Anterior cingulate cortex (tissue), 58 donors: ENCODE measurements around the gene FAM98C.
"Not testable (repeated sequence)": the region's sequence is repeated elsewhere in the genome, so short reads cannot be mapped to it uniquely, and the experiment has no call there.

ENCODE experiments used
- DNase-seq, 58 donors: peaks; one replicate each; lab custom pipeline; 2025; lab: John Stamatoyannopoulos, UW

Gene FAM98C

GRCh38 chr19:38402967-38403674 is at the start of gene FAM98C:
FAM98C (plus strand) TSS chr19:38403093; CDS start chr19:38403154, 61 bp downstream.
- peak; percentile 57 to 99 (median 96) for DNase-seq

GRCh38 chr19:38355728-38356725 is 46.9 kb upstream of the FAM98C start:
- DNase-seq = no peak

- DNase-seq = no peak
These were observed 44.8 kb upstream of the FAM98C start for GRCh38 chr19:38358071-38358470.

DNA sequence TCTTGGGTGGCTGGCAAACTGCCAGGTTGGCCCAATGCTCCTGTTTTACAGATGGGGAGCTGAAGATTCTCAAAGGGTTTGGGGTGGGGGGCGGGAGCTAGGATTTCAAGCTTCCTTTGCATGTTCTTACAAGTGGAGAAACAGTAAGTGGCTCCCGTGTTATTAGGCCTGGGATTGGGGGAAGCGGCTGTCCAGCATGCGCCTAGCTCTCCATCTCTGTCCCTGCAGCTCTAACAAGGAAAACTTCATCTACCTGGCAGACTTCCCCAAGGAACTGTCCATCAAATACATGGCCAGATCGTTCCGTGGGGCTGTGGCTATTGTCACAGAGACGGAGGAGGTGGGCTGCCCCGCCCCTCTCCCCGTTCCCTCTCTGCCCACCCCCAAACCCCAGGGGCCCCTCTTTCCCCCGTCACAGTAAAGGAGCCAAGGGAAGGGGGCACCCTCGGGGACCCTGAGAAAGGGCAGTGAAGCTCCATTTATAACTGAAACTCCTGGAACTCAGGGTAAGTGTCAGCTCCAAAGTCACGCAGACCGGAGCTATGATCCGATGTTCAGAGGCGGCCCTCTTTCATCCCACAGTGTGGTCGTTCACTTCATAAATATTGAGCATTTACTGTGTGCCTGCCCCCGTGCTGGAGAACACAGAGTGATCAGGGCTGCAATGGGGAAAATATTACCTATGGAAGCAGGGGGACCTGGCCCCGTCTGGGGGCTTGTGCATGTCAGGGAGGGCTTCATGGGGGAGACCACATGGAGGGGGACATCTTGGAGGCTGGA is 43.5 kb upstream of the FAM98C start:
- DNase-seq = no peak

DNA sequence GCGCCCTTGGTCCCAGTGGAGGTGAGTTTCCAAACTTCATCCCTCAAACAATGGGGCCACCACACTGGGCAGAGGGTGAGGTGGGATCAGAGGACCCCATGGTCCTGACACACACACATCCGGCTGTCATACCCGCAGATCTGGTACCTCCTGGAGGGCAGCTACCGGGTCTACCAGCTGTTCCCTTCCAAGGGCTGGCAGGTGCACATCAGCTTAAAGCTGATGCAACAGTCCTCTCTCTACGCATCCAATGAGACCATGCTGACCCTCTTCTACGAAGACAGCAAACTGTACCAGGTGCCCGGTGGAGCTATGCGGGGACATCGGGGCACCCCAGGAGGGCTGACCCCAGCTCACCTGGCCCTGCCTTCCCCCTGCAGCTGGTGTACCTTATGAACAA is 42.5 kb upstream of the FAM98C start:
- no peak for DNase-seq

DNA sequence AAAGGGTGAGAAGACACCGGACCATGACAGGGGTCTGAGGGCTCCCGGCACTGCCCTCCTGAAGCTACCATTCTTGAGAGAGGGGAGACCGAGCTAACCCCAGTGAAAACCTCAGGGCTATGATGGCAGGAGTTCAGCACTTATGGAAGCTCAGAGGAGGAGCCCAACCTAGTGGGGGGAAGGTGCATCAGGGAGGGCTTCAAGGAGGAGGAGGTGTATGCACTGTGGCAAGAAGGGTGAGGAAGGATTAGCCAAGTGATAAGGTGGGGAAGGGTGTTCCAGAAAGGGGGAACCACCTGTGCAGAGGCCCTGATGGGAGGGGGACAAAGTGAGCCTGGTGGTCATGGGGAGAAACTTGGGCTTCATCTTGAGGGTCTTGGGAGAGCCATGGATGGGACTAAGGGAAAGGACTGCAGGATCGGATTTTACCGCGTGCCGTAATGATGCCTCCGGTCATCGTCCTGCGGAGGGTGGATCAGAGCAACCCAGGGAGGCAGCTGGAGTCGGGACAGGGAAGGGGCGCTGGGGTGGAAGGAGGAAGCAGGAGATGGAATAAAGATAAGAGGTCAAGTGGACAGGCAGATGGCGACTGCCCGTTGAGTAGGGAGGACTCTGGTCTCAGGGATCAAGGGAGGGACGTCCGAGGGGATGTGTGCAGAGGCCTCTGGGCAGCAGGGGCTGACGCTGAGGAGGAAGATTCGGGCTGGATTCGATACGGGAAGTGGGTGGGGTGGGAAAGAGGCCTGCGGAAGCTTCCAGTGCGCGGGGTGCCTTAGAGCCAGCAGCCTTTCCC is 41.9 kb upstream of the FAM98C start:
- no peak for DNase-seq

- peak in 53 of 58 donors; percentile 4 to 84 (median 36) for DNase-seq
These were observed 41.2 kb upstream of the FAM98C start for GRCh38 chr19:38361633-38362075.

GRCh38 chr19:38362076-38362945 is 40.6 kb upstream of the FAM98C start:
- peak in 11 of 58 donors; percentile 15 to 84 (median 39) for DNase-seq

DNA sequence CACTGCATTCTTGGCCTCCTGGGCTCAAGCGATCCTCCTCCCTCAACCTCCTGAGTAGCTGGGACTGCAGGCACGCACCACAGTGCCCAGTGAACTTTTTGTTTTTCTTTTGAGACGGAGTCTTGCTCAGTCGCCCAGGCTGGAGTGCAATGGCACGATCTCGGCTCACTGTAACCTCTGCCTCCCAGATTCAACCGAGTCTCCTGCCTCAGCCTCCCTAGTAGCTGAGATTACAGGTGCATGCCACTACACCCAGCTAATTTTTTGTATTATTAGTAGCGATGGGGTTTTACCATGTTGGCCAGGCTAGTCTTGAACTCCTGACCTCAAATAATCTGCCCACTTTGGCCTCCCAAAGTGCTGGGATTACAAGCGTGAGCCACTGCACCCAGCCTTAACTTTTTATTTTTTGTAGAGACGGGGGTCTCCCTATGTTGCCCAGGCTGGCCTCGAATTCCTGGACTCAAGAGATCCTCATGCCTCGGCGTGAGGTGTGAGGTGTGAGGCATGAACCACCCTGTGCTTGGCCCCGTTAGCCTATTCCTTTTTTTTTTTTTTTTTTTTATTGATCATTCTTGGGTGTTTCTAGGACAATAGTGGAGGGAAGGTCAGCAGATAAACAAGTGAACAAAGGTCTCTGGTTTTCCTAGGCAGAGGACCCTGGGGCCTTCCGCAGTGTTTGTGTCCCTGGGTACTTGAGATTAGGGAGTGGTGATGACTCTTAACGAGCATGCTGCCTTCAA is 39.8 kb upstream of the FAM98C start:
- DNase-seq = not testable (repeated sequence)

DNA sequence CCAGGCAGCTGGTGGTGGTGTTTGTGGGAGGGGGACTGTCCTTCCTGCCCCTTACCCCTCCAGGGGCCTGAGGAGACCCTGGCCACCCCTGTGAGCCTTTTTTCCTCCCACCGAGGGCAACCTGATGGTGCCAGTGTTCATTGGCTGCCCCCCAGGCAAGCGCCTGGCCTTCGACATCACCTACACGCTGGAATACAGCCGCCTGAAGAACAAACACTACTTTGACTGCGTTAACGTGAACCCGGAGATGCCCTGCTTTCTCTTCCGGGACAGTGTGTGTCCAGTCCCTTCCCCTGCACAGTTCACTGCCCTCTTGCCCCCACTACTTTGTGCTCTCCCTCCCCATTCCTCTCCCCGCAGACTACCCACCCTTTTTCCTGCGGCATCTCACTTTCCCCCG is 35.9 kb upstream of the FAM98C start:
- DNase-seq = no peak

DNA sequence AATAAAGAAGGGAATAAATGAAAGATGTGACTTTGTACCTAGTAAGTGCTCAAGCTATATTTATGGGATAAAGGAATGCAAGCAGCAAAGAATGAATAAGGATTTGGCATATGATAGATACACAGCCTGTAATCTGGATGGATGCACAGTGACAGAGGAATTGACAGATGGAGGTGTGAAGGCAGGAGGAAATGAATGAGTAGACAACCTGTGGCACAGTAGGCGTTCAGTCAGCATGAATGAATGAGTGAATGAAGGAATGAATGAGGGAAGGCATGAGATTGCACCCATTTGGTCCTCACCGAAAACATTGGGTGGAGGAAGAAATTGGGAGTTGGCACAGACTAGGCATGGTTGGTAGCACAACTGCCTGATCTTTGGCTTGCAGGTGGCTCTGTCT is 33.3 kb upstream of the FAM98C start:
- DNase-seq = no peak

- DNase-seq = peak in 1 of 58 donors; percentile 9
These were observed 32.6 kb upstream of the FAM98C start for GRCh38 chr19:38370299-38370698.

DNA sequence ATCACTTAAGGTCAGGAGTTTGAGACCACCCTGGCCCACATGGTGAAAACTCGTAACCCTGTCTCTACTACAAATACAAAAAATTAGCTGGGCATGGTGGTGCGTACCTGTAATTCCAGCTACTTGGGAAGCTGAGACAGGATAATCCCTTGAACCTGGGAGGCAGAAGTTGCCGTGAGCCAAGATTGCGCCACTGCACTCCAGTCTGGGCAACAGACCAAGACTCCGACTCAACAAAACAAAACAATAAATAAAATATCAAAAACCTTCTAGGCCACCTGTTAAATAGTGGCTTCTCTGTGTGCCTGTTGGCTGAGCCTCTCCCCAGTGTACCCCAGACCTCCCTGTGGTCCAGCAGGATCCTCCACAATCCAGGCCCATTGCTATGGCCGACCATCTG is 31.8 kb upstream of the FAM98C start:
- no peak for DNase-seq

DNA sequence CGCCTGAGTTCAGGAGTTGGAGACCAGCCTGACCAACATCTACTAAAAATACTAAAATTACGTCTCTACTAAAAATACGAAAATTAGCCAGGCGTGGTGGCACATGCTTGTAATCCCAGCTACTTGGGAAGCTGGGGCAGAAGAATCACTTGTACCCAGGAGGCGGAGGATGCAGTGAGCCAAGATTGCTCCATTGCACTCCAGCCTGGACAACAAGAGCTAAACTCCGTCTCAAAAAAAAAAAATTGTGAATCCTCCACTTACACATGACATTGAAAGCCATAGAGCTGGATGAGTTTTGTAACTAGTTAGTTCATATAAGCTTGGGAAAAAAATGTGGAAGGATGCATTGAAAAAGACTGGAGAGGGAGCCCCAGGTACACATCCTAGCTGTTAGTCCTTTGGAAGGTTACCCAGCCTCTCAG is 29.0 kb upstream of the FAM98C start:
- peak in 1 of 58 donors; percentile 64 for DNase-seq

DNA sequence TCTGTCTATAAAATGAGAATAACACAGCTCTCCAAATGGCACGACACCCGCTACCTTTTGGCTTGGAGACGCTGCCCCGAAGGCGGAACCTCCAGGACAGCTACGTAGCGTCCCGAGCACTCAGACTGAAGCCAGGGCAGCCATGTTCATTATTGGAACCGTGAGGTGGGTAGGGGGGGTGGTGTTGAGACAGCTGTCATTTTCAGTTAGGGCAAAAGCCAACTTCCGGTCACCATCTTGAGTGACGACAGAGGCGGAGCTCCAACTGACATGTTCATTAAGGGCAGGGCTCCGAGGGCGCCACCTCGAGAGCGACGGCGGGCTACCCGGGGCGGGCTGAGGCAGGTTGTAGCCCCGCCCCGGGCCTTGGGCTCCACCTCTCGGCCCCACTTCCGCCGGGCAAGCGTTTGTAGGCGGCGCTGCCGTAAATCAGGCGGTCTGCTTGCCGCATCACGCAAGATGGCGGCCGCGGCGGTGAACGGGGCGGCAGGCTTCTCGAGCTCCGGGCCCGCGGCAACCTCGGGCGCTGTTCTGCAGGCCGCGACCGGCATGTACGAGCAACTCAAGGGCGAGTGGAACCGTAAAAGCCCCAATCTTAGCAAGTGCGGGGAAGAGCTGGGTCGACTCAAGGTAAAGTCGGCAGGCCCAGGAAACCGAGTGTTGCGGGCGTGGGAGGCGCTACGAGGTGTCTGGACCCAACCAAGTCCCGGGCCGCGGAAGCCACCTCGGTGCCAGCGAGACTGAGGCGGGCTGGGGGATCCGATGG is 28.4 kb upstream of the FAM98C start, which contains the start of gene PSMD8:
Gene PSMD8, plus strand, starts transcription at position 240 of the 766 bp plus-strand sequence. Its CDS starts 31 bp downstream, at position 271.
- DNase-seq = peak; percentile 76 to 100 (median 99)

DNA sequence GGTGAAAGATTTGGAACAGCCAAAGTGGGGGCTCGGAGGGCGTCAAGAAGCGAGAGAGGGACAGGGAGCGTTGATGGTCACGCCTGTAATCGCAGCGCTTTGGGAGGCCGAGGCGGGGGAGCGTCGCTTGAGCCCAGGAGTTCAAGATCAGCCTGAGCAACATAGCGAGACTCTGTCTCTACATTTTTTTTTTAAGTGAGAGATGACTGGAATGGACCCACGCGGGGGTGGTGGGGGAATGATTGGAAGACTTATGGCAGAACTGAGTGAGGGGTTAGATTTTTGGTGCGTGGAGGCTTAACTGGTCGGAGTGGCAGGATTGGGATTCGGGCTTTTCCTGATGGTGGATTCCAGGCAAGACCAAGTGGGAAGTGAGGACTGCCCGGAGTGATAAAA is 27.8 kb upstream of the FAM98C start:
- no peak for DNase-seq

GRCh38 chr19:38375748-38376147 is 27.1 kb upstream of the FAM98C start:
- no peak for DNase-seq
